ENCODE results near the gene PRAC1.

Gene PRAC1

DNA sequence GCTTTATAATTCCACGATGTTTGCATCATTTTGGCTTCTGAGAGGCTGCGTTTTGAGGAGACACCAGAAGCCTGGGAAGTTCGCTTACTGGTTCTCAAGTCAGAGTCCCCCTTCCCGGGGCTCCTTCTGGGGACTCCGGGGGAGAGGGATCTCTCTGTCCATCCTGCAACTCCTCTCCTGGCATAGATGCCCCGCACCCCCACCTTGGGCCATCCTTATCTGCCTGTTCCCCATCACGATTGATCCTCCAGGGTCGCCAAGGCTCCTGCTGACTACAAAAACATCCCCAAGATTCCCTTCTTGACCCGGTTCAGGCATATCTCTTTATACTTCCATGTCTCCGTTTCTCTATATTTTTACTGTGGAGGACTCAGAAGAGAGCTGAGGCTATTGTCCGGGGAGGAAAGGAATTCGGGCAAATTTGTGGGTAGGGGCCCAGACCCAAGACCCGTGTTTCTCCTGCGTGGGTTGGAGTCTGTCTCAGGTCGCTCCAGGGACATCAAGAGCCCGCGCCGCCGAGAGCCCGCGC is 24.7 kb upstream of the PRAC1 start:
- no peak for DNase-seq

DNA sequence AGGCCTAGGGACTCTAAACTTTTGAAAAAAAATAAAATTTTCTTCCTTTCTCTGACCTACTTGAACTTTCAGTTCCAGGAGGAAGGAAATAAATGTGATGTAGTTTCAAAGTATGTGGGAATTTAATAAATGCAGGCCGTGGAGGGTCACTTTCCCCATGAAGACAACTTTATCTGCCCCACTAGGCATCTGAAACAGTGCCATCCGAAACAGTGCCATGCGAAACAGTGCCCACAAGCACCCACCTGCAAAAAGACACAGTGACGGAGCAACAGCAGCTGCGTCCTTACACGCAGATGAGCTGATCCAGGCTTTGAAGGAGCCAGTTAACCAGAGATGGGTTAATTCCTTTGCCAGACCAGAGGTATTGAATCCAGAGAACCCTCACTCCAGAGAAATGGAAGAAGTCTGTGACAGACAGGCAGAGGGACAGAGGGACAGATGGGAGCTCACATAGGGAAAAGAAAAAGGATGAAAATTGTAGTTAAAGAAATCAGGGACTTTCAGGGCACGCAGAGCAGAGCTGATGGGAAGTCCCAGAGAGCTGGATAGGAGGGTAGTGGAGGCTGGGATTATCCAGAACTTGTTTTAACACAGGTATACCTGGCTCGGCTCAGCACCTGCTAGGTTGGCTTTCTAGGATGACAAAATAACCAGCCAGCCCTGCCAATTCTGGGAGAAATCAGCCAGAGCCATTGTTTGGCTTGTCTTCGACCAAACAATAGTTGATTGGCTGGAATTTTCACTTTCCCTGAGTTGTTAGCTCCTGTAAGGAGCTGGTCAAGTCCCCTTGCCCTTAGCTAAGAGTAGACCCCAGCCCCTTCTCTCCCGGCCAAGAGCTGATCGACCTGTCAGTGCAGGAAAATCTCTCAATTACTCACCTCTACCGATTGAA is 23.3 kb upstream of the PRAC1 start:
- peak; percentile 31 for DNase-seq

DNA sequence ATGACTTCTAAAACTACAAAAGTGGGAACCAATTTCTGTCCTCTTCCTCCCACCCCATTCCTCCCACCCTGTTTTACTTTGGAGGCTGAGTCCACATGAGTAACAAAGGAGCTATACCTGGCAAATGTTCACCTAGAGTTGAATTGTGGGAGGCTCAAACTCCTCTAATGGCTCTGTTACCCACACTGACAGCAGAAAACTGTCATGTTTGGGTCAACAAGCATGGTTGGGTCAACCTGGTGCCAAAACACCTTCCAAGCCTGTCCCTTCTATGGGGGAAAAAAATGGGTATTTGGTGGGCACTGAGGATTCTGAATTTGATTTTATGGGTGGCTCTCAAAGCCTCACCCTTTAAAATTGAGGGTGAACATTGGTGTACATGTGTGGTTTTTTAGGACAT is 18.2 kb upstream of the PRAC1 start:
- DNase-seq = no peak

- DNase-seq = no peak
Measured at GRCh38 chr17:48738803-48739526, 16.6 kb upstream of the PRAC1 start.

GRCh38 chr17:48738424-48738802 is 16.1 kb upstream of the PRAC1 start:
- DNase-seq = no peak

DNA sequence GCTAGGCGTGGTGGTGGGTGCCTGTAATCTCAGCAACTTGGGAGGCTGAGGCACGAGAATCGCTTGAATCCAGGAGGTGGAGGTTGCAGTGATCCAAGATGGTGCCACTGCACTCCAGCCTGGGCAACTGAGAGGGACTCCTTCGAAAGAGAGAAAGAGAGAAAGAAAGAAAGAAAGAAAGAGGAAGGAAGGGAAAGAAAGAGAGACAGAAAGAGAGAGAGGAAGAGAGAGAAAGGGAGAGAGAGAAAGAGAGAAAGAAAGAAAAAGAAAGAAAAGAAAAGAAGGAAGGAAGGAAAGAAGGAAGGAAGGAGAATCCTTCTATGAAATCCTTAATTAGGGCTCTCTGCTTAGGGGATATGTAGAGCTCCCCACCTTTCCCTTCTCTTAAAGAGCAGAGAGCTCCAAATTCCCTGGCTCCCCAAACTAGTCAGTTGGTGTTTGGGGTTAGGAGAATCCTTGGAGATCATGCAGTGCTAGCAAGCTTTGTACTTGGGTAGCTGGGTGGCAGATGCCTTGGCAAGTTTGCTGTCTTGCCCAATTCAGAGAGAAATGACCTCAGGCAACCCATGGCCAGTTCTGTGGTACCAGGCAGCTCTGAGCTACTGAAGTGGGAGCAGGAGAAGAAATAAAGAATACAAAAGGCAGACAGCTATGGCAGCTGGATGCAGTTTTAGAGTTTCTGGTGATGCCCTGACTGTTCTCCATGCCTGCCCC is 15.2 kb upstream of the PRAC1 start:
- DNase-seq = no peak

DNA sequence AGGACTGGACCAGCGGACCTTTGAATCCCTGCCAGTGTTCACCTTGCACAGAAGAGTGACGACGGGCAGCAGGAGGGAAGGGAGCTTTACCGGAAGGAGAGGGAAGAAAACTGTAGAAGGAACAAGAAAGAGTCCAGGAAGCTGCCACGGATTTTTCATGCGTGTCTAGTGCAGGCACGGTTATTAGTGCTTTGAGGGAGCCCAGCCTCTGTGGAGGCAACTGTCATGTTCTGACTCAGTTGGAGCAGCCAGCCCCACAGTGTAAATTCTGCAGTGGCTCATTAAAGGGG is 12.7 kb upstream of the PRAC1 start:
- DNase-seq = no peak

DNA sequence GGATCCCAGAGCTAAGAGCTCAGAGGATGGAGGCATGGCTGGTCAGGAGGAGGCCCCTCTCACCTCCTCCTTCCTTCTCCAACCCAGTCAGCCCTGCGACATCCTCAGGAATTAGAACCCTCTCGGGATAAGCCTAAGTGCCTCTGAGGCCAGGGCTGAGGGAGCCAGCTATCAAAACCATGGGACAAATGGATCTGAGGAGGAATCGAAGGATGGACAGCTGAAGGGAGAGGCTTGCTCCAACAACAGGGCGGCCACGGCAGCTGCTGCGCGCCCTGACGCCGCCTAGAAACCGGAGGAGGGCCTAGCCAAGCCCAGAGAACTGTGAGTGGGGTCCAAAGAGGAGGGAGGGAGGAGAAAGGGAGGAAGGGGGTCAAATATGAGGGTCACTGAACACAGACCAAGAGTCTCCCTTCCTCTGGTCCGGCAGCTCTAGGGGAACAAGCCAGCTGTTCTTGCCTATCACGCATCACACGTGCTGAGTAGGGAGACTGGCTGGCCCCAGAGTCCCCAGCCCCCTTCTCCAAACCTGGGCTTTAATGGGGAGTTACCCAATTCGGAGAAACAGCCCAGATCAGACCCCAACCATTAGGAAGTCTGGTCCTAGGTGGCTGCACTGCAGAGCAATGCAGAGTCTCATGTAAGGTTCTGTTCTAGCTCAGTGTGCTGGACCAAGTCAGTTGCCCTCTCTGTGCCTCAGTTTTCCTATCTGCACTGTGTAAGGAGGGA is 12.2 kb upstream of the PRAC1 start:
- no peak for DNase-seq

DNA sequence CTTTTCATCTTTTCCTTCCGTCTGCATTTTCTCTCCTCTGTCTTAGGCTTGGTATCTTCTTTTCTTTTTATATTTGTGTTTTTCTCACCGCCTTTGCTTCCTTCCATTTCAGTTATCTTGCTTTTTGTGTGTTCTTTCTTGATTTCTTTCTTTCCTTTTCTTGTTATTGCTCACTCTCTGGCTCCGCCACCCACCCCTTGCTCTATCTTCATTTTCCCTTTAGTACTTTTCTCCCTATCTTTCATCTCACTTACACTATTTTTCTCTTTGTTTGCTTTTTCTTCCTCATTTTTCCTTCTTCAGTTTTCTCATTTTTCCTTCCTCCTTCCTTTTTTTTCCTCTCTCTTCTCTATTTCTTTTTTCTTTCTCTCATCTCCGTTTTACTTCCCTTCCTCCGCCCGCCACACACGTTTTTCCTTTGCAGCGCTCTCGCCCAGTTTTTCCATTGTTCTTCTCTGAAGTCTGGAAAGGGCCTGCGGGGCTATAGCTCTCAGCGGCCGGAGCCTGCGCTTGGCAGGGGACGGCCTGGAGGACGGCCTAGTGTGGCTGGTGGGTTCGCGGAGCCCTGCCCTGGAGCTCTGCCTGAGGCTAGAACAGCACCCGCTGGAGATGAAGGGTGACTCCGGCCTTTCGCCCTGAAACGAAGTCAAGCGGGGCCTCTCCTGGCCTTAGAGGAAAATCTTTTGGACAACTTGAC is 11.5 kb upstream of the PRAC1 start:
- DNase-seq = no peak

- DNase-seq = no peak
Measured at GRCh38 chr17:48732688-48733629, 10.6 kb upstream of the PRAC1 start.

GRCh38 chr17:48731355-48731754 is 9.0 kb upstream of the PRAC1 start:
- DNase-seq = no peak

- DNase-seq = no peak
Measured at GRCh38 chr17:48730240-48730550, 7.9 kb upstream of the PRAC1 start.

DNA sequence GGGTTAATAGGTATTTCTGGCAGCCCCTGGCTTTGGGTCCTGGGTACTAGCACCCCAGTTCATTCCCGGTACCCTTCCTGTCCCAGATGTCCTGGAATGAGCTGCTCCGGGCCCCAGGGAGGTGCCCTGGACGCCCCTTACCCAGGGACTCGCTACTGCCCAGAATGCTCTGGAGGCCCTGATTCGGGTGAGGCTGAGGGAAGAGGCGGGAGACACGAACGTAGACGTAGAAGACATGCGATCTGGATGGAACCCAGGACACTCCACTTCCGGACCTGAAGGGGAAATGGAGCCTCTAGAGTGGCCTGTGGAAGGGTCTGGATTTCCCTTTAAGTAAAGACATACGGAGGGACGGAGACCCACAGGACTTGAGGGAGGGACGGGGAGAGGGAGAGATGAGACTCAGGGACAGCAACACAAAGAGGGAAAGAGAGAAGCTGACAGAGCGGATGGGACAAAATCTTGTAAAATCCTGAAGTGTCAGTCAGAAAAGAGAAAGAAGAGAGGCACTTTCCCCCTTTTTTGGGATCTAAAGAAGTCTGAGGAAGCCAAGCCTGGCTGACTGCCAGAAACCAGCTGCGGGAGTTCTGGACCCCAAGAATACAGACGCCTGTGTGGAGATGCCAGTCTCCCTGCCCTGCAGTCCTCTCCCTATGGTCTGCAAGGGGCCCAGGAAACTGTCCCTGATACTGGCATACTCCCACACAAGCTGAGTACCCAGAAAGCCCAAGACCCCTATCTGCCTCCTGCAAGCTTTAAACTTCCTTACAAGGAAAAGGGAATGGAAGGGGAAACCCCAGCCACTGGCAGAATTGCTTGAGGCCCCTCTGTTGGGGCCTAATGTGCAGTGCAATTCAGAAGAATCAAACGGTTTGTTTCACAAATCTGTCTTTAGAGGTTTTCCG is 7.3 kb upstream of the PRAC1 start:
- DNase-seq = no peak

DNA sequence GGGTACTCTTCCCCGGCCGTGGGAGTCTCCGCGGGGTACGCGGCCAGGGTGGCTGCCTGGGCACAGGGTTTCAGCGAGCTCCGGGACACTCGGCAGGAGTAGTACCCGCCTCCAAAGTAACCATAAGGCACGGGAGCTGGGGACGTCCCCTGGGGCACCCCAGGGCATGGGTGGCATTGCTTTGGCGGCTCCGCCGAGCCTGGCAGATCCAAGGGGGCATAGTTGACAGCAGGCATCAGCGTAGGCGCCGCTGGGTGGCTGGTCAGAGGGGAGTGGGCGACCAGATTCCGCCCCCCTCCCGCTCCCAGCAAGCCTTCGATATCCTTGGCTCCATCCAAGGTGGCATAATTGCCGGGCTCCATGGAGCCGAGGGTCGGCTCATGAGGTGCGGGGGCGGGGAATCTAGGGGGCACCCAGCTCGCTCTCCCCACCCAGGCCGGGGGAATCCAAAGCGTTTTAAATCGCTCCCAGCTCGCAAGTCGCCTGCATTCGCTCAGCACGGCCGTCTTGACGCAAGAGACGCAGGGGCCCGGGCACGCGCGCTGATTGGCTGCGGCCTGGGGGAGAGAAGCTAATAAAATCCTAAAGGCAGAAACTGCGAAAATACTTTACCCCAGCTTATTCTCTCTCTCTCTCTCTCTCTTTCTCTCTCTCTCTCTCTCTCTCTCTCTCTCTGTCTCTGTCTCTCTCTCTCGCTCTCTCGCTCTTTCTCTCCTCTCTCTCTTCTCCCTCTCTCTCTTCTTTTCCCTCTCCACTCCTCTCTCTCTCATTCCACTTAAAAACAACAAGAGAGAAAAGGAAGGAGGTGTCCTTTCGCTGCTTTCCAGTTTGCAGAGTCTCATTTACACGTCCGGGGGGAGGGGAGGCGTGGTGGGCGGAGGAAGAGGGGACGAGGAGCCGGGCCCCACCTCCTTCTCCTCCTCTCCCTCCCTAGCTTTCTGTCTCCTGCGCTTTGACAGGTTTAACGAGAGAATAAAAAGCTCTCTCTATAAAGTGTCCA is 6.2 kb upstream of the PRAC1 start, which contains the start of gene HOXB13:
HOXB13 (minus strand) TSS at position 519 of the 1,000 bp plus-strand sequence; CDS start at position 362, 157 bp downstream.
- DNase-seq = peak; percentile 44

- DNase-seq = no peak
Measured at GRCh38 chr17:48727415-48728175, 5.3 kb upstream of the PRAC1 start.

DNA sequence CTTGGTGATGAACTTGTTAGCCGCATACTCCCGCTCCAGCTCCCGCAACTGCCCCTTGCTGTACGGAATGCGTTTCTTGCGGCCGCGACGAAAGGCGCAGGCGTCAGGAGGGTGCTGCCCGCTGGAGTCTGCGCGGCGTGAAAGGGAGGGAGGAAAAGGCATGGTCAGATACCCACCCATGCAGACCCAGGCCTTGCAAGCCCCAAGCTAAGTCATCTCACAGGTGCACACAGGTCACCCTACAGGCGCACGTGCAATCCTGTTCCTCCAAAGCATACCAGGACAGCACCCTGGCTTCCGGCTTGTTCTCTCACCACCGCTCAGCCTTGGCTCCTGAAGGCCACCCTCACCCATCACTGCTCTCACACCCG is 4.6 kb upstream of the PRAC1 start:
- DNase-seq = no peak

- DNase-seq = no peak
Measured at GRCh38 chr17:48726114-48726915, 4.0 kb upstream of the PRAC1 start.

All from RPMI8226 (cell line).